HepG2 (cell line): ENCODE data around the gene ZNF845. TPM values are rescaled to one million over a fixed set of nuclear protein-coding genes. Genes with fewer than 3 reads are reported as not detected.

Experiments used
- ATAC-seq: fragments of 200-7000 bp; cut with Tn5 transposase; 3 replicates; pipeline ENCODE4 v1.9.1; 2020; ENCODE audit warnings: mild to moderate bottlenecking, moderate library complexity
- BruUV-seq: library from RNA; stranded (reverse); fragments of 400-500 nt; replicated peaks from 2 replicates; lab custom pipeline; 2021; lab: Mats Ljungman, UMichigan
- CTCF ChIA-PET: fragments of 300-600 bp; formaldehyde crosslinking; extraction: SDS; loops from one replicate; lab custom pipeline; 2021; ENCODE audit warnings: low total read pairs, inconsistent platforms, low intra/inter-chr PET ratio; lab: Yijun Ruan, JAX
- POLR2A ChIA-PET: fragments of 350-600 bp; sonication (Branson Sonifier 250); formaldehyde crosslinking; loops from one replicate; lab custom pipeline; 2020; ENCODE audit warnings: antibody characterized with exemption, inconsistent platforms; lab: Yijun Ruan, JAX
- DNase-seq: peaks from one replicate; pipeline ENCODE4 v3.0.0-alpha.2; 2015; ENCODE audit warnings: low spot score
- FAIRE-seq: peaks from 3 replicates; lab custom pipeline; 2011; peaks lifted over from hg19 to GRCh38; lab: Jason Lieb, UNC
- H2AFZ ChIP-seq: one replicate; pipeline ENCODE4 v1.6.1; 2011; ENCODE audit warnings: low read length, inconsistent platforms
- H3K27ac ChIP-seq: fragments of 300-600 bp; 3 replicates; pipeline ENCODE4 v1.8.0; 2011; ENCODE audit warnings: mixed run types, mild to moderate bottlenecking, mixed read lengths, low read length, inconsistent platforms; ENCODE audit not compliant: insufficient read depth; ENCODE audit errors: extremely low read length
- H3K27me3 ChIP-seq, 2 experiments: fragments of 200-600 bp in 1 of 2; 2 replicates in 1 of 2; 3 replicates in 1 of 2; pipeline versions ENCODE4 v1.6.0 to v1.8.0; 2011; ENCODE audit warnings: low read length in 2 of 2, mild to moderate bottlenecking in 2 of 2, moderate library complexity in 2 of 2, inconsistent platforms in 1 of 2; ENCODE audit not compliant: insufficient read depth in 2 of 2, control insufficient read depth in 1 of 2
- H3K36me3 ChIP-seq, 2 experiments: fragments of 200-600 bp in 1 of 2; replicated peaks in 1 of 2; 2 replicates in 1 of 2; 3 replicates in 1 of 2; pipeline versions ENCODE4 v1.5.1 to v1.8.0; 2011; ENCODE audit warnings: low read length in 2 of 2, inconsistent platforms in 1 of 2; ENCODE audit not compliant: insufficient read depth in 2 of 2, control insufficient read depth in 1 of 2
- H3K4me1 ChIP-seq: 2 replicates; pipeline ENCODE4 v1.5.1; 2012; ENCODE audit warnings: low read length, inconsistent platforms; ENCODE audit not compliant: insufficient read depth
- H3K4me2 ChIP-seq: 2 replicates; pipeline ENCODE4 v1.6.0; 2011; ENCODE audit warnings: low read depth, low read length, inconsistent platforms
- H3K4me3 ChIP-seq, 3 experiments: fragments of 200-600 bp in 1 of 3; sonication (generic), shearing (Covaris generic) in 1 of 3; replicated peaks in 1 of 3; 2 replicates each; pipeline ENCODE4 v1.5.1; 2011 to 2016; ENCODE audit warnings: low read length in 3 of 3, inconsistent platforms in 2 of 3, low read depth in 2 of 3, mild to moderate bottlenecking in 2 of 3, control low read depth in 1 of 3, mixed read lengths in 1 of 3; ENCODE audit not compliant: insufficient read depth in 1 of 3
- H3K79me2 ChIP-seq: one replicate; pipeline ENCODE4 v1.6.1; 2011; ENCODE audit warnings: low read length, inconsistent platforms; ENCODE audit not compliant: insufficient read depth
- H3K9ac ChIP-seq: 2 replicates; pipeline ENCODE4 v1.6.0; 2011; ENCODE audit warnings: mild to moderate bottlenecking, low read depth, low read length, inconsistent platforms; ENCODE audit not compliant: insufficient read depth
- H3K9me3 ChIP-seq: 2 replicates; pipeline ENCODE4 v1.5.1; 2012; ENCODE audit warnings: mild to moderate bottlenecking, low read length
- H4K20me1 ChIP-seq: 2 replicates; pipeline ENCODE4 v1.6.0; 2011; ENCODE audit warnings: inconsistent platforms, mild to moderate bottlenecking, low read length, moderate library complexity; ENCODE audit not compliant: insufficient read depth
- AHR ChIP-seq: IDR thresholded peaks from 2 replicates; pipeline ENCODE4 v1.6.1; 2018; ENCODE audit warnings: missing genetic modification reagents, missing compliant biosample characterization
- CAMTA2 ChIP-seq: sonication (generic); formaldehyde crosslinking; IDR thresholded peaks from 2 replicates; pipeline ENCODE4 v1.4.0; 2020; ENCODE audit warnings: mild to moderate bottlenecking, missing genetic modification reagents, borderline replicate concordance
- GATA4 ChIP-seq: sonication (generic); IDR thresholded peaks from 2 replicates; pipeline ENCODE4 v1.6.1; 2016; ENCODE audit warnings: antibody characterized with exemption, low read depth, borderline replicate concordance
- IRF2 ChIP-seq: IDR thresholded peaks from 2 replicates; pipeline ENCODE4 v1.6.1; 2018; ENCODE audit warnings: missing genetic modification reagents, missing compliant biosample characterization
- KMT2A ChIP-seq: sonication (generic); formaldehyde crosslinking; IDR thresholded peaks from 2 replicates; pipeline ENCODE4 v1.4.0; 2020; ENCODE audit warnings: missing genetic modification reagents
- PITX1 ChIP-seq: sonication (generic); formaldehyde crosslinking; IDR thresholded peaks from 2 replicates; pipeline ENCODE4 v1.5.1; 2020; ENCODE audit warnings: mild to moderate bottlenecking, missing genetic modification reagents
- PPARG ChIP-seq: conservative IDR thresholded peaks from 2 replicates; pipeline ENCODE4 v1.6.1; 2016; ENCODE audit warnings: missing biosample characterization, missing genetic modification reagents
- TP53 ChIP-seq: sonication (generic); formaldehyde crosslinking; conservative IDR thresholded peaks from 2 replicates; pipeline ENCODE4 v1.4.0; 2020; ENCODE audit warnings: missing genetic modification reagents
- XBP1 ChIP-seq: sonication (generic); formaldehyde crosslinking; IDR thresholded peaks from 2 replicates; pipeline ENCODE4 v1.5.0; 2020; ENCODE audit warnings: missing genetic modification reagents
- ZNF136 ChIP-seq: sonication (generic); formaldehyde crosslinking; IDR thresholded peaks from 2 replicates; pipeline ENCODE4 v1.8.1; 2022; ENCODE audit warnings: low read depth, mild to moderate bottlenecking, moderate library complexity, missing genetic modification reagents
- ZNF468 ChIP-seq: sonication (generic); formaldehyde crosslinking; IDR thresholded peaks from 2 replicates; pipeline ENCODE4 v1.8.0; 2022; ENCODE audit warnings: mild to moderate bottlenecking, moderate library complexity, missing genetic modification reagents
- WGBS: methylation state at CpG from one replicate; pipeline ENCODE4 v1.1.6; 2017; ENCODE audit warnings: low lambda C conversion rate; 5-methylcytosine and 5-hydroxymethylcytosine counted together
- in situ Hi-C: cut with HindIII; loops from 2 replicates; pipeline ENCODE4 v1.10.0; 2017; ENCODE audit warnings: low pct_unique_long_range_greater_than_20kb; ENCODE audit not compliant: extremely low pct_ligation_motif_present
- intact Hi-C: fragments of 100-400 bp; cut with micrococcal nuclease; formaldehyde crosslinking; loops from one replicate; pipeline ENCODE4 v1.10.0; 2022; ENCODE audit not compliant: unreplicated experiment
- polyA plus RNA-seq, 8 experiments: library from polyadenylated mRNA; depleted of rRNA in 3 of 8; stranded (reverse) in 7 of 8; unstranded in 1 of 8; fragments of >200 nt; fragmentation: Illumina TruSeq in 4 of 8; extraction: Trizol in 4 of 8; gene quantifications; 2 replicates each; pipeline versions ENCODE4 v1.2.1 to v1.2.3, GENCODE V29; 2011 to 2016; ENCODE audit warnings: low read depth in 4 of 8, missing spikeins in 1 of 8, mixed read lengths in 1 of 8; ENCODE audit not compliant: insufficient read depth in 1 of 8
- total RNA-seq, 5 experiments: library from RNA; depleted of rRNA; stranded (reverse); fragments of >200 nt; fragmentation: Illumina TruSeq; extraction: Trizol; gene quantifications; 2 replicates each; pipeline ENCODE4 v1.2.3, GENCODE V29; 2016; ENCODE audit warnings: low read depth in 1 of 5
- TF ChIP-seq, protein P1 (sequence below): sonication (generic); formaldehyde crosslinking; IDR thresholded peaks from 2 replicates; pipeline ENCODE4 v1.4.0; 2020; ENCODE audit warnings: missing genetic modification reagents
- TF ChIP-seq, protein P2 (sequence below): IDR thresholded peaks from 2 replicates; pipeline ENCODE4 v1.6.1; 2016; ENCODE audit warnings: low read depth, borderline replicate concordance
- TF ChIP-seq, protein P3 (sequence below): sonication (generic); formaldehyde crosslinking; IDR thresholded peaks from 2 replicates; pipeline ENCODE4 v1.4.0; 2020; ENCODE audit warnings: missing genetic modification reagents
- TF ChIP-seq, protein P4 (sequence below): sonication (generic); formaldehyde crosslinking; IDR thresholded peaks from 2 replicates; pipeline ENCODE4 v1.4.0; 2020; ENCODE audit warnings: missing genetic modification reagents

Gene ZNF845
- total and polyA plus RNA-seq, 2 of the 13 experiments (the other 11 are each of a cell fraction or from before 2014, with no cell fraction given), result 1.7 to 9.6 TPM

DNA sequence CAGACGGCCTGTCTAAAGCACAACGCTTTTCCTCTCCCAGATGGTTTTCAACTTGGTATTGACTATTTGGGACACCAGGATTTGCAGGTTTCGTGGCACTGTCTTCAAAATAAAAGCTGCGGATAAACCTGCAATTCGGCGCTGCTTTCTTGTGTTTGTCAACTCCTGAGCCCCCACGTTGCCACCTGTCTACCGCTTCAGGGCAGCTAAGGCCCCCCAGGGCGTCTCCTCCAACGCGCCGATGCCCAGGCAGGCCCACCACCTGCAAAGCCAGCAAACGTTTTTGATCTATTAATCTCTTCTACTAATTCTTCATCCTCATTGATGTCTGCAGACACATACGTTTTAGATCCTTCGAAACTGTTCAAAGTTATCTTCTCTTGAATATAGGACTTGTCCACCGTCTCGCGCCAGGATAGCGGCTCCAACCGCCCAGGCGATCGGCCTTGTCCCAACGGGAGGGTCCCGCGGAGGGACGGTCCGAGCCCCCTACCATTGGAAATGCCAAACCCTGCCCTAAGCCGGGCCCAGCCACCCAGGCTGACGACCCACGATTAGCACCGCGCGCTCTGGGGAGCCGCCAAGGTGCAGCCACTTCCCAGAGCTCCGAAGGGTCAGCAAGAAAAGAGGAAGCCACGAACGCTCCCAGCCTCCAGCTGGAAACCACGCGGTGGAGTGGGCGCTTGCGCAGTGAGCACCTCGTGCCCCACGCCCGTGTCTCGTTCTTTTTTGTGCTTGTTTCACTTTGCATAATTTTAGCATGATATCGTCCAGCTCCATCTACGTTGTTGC is 42.6 kb upstream of the ZNF845 start:
- peaks cover 46% of the 10 kb centered on the region for H3K9me3 ChIP-seq
- no peak overlapping the region for H3K4me2 ChIP-seq
- no peaks in the 10 kb centered on the region for H3K79me2 ChIP-seq
- no peaks in the 10 kb centered on the region for H4K20me1 ChIP-seq
- ChIA-PET POLR2A (no interaction called here), CTCF (no interaction called here)
- no peak overlapping the region for H3K9ac ChIP-seq
- no peaks in the 10 kb centered on the region; a peak in 1 of 5 replicates for H3K27me3 ChIP-seq
- H2AFZ ChIP-seq, result no peak overlapping the region
- no peaks in the 10 kb centered on the region for H3K36me3 ChIP-seq
- no peak for FAIRE-seq
- no TSS peak for BruUV-seq
- no peak overlapping the region for H3K4me3 ChIP-seq
- no peak for DNase-seq
- H3K4me1 ChIP-seq, result no peaks in the 10 kb centered on the region
- 64% methylated on average over 46 of the region's 47 CpGs for WGBS
- ATAC-seq, result no peak
- in situ Hi-C loops, result no loop called here
- intact Hi-C loops, result no loop called here
- H3K27ac ChIP-seq, result no peak overlapping the region
- TF ChIP-seq ZNF136 (CRISPR knock-in tag) (no peak), IRF2 (CRISPR knock-in tag) (no peak), CAMTA2 (CRISPR knock-in tag) (no peak), GATA4 (no peak), PITX1 (no peak), KMT2A (CRISPR knock-in tag) (no peak), PPARG (CRISPR knock-in tag) (no peak), TP53 (CRISPR knock-in tag) (no peak), AHR (no peak), ZNF468 (no peak), XBP1 (CRISPR knock-in tag) (no peak)
- TF ChIP-seq, protein P1, sequence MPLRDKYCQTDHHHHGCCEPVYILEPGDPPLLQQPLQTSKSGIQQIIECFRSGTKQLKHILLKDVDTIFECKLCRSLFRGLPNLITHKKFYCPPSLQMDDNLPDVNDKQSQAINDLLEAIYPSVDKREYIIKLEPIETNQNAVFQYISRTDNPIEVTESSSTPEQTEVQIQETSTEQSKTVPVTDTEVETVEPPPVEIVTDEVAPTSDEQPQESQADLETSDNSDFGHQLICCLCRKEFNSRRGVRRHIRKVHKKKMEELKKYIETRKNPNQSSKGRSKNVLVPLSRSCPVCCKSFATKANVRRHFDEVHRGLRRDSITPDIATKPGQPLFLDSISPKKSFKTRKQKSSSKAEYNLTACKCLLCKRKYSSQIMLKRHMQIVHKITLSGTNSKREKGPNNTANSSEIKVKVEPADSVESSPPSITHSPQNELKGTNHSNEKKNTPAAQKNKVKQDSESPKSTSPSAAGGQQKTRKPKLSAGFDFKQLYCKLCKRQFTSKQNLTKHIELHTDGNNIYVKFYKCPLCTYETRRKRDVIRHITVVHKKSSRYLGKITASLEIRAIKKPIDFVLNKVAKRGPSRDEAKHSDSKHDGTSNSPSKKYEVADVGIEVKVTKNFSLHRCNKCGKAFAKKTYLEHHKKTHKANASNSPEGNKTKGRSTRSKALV (CRISPR knock-in tag), result no peak
- TF ChIP-seq, protein P2, sequence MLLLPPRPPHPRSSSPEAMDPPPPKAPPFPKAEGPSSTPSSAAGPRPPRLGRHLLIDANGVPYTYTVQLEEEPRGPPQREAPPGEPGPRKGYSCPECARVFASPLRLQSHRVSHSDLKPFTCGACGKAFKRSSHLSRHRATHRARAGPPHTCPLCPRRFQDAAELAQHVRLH, result no peak
- TF ChIP-seq, protein P3, sequence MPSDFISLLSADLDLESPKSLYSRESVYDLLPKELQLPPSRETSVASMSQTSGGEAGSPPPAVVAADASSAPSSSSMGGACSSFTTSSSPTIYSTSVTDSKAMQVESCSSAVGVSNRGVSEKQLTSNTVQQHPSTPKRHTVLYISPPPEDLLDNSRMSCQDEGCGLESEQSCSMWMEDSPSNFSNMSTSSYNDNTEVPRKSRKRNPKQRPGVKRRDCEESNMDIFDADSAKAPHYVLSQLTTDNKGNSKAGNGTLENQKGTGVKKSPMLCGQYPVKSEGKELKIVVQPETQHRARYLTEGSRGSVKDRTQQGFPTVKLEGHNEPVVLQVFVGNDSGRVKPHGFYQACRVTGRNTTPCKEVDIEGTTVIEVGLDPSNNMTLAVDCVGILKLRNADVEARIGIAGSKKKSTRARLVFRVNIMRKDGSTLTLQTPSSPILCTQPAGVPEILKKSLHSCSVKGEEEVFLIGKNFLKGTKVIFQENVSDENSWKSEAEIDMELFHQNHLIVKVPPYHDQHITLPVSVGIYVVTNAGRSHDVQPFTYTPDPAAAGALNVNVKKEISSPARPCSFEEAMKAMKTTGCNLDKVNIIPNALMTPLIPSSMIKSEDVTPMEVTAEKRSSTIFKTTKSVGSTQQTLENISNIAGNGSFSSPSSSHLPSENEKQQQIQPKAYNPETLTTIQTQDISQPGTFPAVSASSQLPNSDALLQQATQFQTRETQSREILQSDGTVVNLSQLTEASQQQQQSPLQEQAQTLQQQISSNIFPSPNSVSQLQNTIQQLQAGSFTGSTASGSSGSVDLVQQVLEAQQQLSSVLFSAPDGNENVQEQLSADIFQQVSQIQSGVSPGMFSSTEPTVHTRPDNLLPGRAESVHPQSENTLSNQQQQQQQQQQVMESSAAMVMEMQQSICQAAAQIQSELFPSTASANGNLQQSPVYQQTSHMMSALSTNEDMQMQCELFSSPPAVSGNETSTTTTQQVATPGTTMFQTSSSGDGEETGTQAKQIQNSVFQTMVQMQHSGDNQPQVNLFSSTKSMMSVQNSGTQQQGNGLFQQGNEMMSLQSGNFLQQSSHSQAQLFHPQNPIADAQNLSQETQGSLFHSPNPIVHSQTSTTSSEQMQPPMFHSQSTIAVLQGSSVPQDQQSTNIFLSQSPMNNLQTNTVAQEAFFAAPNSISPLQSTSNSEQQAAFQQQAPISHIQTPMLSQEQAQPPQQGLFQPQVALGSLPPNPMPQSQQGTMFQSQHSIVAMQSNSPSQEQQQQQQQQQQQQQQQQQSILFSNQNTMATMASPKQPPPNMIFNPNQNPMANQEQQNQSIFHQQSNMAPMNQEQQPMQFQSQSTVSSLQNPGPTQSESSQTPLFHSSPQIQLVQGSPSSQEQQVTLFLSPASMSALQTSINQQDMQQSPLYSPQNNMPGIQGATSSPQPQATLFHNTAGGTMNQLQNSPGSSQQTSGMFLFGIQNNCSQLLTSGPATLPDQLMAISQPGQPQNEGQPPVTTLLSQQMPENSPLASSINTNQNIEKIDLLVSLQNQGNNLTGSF (CRISPR knock-in tag), result no peak
- TF ChIP-seq, protein P4, sequence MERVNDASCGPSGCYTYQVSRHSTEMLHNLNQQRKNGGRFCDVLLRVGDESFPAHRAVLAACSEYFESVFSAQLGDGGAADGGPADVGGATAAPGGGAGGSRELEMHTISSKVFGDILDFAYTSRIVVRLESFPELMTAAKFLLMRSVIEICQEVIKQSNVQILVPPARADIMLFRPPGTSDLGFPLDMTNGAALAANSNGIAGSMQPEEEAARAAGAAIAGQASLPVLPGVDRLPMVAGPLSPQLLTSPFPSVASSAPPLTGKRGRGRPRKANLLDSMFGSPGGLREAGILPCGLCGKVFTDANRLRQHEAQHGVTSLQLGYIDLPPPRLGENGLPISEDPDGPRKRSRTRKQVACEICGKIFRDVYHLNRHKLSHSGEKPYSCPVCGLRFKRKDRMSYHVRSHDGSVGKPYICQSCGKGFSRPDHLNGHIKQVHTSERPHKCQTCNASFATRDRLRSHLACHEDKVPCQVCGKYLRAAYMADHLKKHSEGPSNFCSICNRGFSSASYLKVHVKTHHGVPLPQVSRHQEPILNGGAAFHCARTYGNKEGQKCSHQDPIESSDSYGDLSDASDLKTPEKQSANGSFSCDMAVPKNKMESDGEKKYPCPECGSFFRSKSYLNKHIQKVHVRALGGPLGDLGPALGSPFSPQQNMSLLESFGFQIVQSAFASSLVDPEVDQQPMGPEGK (CRISPR knock-in tag), result no peak
